ENCODE results near the gene RBMS1. TPM values are rescaled to one million over a fixed set of nuclear protein-coding genes. Genes with fewer than 3 reads are reported as not detected.

RBMS1 gene
- total RNA-seq, 2 donors from 2014 or later, result 18.8 to 22.8 TPM

DNA sequence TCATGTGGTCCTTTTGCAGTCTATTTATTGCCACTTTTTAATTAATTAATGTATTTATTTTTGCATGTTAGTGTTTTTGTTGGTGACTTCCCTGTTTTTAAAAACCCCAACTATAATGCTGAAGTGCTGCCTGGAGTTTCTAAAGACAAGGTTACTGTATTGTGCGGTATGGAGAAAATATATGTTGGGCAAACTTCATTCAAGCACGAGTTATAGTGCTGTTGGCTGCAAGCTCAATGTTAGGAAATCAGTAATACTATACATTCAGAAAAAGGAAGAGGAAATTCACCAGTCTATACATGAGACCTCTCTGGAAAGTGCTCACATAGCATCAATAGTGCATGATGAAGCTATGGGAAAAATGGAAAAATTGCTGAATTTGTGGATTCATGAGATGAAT lies 15.4 kb upstream of the RBMS1 start:
- H3K9me3 ChIP-seq, result no peaks in the 10 kb centered on the region
- no peaks in the 10 kb centered on the region for H3K27me3 ChIP-seq (replicated peaks; ENCODE audit: insufficient read depth)
- TF ChIP-seq POLR2A (IDR thresholded peaks at IDR 0.05), result no peak
- TF ChIP-seq, protein P1, sequence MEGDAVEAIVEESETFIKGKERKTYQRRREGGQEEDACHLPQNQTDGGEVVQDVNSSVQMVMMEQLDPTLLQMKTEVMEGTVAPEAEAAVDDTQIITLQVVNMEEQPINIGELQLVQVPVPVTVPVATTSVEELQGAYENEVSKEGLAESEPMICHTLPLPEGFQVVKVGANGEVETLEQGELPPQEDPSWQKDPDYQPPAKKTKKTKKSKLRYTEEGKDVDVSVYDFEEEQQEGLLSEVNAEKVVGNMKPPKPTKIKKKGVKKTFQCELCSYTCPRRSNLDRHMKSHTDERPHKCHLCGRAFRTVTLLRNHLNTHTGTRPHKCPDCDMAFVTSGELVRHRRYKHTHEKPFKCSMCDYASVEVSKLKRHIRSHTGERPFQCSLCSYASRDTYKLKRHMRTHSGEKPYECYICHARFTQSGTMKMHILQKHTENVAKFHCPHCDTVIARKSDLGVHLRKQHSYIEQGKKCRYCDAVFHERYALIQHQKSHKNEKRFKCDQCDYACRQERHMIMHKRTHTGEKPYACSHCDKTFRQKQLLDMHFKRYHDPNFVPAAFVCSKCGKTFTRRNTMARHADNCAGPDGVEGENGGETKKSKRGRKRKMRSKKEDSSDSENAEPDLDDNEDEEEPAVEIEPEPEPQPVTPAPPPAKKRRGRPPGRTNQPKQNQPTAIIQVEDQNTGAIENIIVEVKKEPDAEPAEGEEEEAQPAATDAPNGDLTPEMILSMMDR (IDR thresholded peaks at IDR 0.05), result no peak
- TF ChIP-seq POLR2AphosphoS5 (IDR thresholded peaks at IDR 0.05), result no peak
- no peaks in the 10 kb centered on the region for H3K36me3 ChIP-seq
- no peak overlapping the region for H3K4me3 ChIP-seq
- intact Hi-C loops (cut with DNase I), result no loop called here
- WGBS, result 97% methylated on average over 2 of the region's 2 CpGs
- DNase-seq (ENCODE audit: low spot score), result no peak
- no peaks in the 10 kb centered on the region for H3K4me1 ChIP-seq (replicated peaks)
- H3K27ac ChIP-seq, result no peak overlapping the region

DNA sequence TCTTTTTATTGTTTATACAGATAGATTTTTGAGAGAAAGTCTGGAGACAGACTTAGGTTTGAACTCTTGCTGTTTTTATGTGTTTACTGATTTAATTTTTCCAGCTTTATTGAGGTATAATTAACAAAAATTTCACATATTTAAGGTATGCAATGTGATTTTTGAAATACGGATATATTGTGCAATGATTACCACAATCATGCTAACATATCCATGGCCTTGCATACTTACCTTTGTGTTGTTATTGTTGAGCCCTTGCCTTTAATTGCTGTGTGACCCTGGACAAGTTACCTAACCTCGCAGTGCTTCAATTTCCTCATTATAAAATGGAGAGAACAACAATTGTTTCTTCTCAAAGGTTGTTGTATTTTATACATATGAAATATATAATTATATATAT lies 13.9 kb upstream of the RBMS1 start:
- 93% methylated on average over 2 of the region's 2 CpGs for WGBS
- no peaks in the 10 kb centered on the region for H3K4me1 ChIP-seq (replicated peaks)
- intact Hi-C loops (cut with DNase I), result no loop called here
- no peaks in the 10 kb centered on the region for H3K36me3 ChIP-seq
- no peaks in the 10 kb centered on the region for H3K27me3 ChIP-seq (replicated peaks; ENCODE audit: insufficient read depth)
- H3K27ac ChIP-seq, result no peak overlapping the region
- no peak for TF ChIP-seq POLR2A (IDR thresholded peaks at IDR 0.05)
- no peak for TF ChIP-seq POLR2AphosphoS5 (IDR thresholded peaks at IDR 0.05)
- TF ChIP-seq, protein P1 (IDR thresholded peaks at IDR 0.05), result no peak
- no peaks in the 10 kb centered on the region for H3K9me3 ChIP-seq
- DNase-seq (ENCODE audit: low spot score), result no peak
- H3K4me3 ChIP-seq, result no peak overlapping the region

DNA sequence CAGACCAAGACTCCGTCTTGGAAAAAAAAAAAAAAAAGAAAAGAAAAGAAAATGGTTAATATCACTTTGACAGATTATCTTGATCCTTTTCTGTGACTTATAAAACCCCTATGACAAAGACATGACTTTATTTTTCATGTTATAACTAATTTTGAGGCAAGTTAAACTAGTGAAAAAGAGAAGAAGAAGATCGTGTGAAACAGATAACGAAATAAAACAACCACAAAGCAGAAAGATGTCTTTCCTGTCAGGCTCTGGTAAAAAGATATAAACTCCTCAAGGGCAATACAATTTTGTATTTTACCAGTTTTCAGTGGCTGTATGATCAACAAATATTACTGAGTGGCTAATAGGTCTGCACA lies 13.4 kb upstream of the RBMS1 start:
- TF ChIP-seq, protein P1 (IDR thresholded peaks at IDR 0.05), result no peak
- TF ChIP-seq POLR2A (IDR thresholded peaks at IDR 0.05) (no peak), POLR2AphosphoS5 (IDR thresholded peaks at IDR 0.05) (no peak)
- intact Hi-C loops (cut with DNase I), result no loop called here
- H3K4me3 ChIP-seq, result no peak overlapping the region

DNA sequence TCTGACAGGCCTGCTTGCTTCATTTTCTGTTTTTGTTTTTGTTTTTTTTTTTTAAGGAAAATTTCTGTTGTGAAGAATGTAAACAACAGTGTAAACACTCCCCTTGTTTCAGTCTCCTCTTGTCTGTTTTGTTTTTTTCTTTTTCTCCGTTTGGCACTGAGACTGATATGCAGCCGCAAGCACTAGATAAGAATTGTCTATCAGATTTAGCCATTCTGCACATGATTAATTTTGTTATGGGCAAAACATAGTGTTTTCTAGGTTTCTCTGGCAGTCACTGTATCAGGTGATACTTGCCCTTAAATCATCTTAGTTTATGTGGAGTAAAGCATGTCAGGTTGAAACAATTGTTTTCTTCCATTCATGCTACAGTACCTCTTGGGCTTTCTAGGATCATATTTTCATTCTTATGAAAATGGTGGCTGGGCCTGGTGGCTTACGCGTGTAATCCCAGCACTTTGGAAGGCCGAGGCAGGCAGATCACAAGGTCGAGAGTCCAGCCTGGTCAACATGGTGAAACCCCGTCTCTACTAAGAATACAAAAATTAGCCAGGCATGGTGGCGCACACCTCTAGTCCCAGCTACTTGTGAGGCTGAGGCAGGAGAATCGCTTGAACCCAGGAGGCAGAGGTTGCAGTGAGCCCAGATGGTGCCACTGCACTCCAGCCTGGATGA lies 12.9 kb upstream of the RBMS1 start:
- Histone ChIP-seq H3K9me3 (no peaks in the 10 kb centered on the region), H3K4me3 (no peak overlapping the region), H3K4me1 (replicated peaks) (no peaks in the 10 kb centered on the region), H3K27ac (no peak overlapping the region), H3K27me3 (replicated peaks; ENCODE audit: insufficient read depth) (no peaks in the 10 kb centered on the region), H3K36me3 (no peaks in the 10 kb centered on the region)
- TF ChIP-seq POLR2AphosphoS5 (IDR thresholded peaks at IDR 0.05), result no peak
- TF ChIP-seq, protein P1 (IDR thresholded peaks at IDR 0.05), result no peak
- no peak for TF ChIP-seq POLR2A (IDR thresholded peaks at IDR 0.05)
- no peak for DNase-seq (ENCODE audit: low spot score)
- 95% methylated on average over 9 of the region's 9 CpGs for WGBS
- intact Hi-C loops (cut with DNase I), result no loop called here

More for the DNA sequence above, 13.4 kb upstream of the RBMS1 start:
- Histone ChIP-seq H3K36me3 (no peaks in the 10 kb centered on the region), H3K27me3 (replicated peaks; ENCODE audit: insufficient read depth) (no peaks in the 10 kb centered on the region), H3K27ac (no peak overlapping the region), H3K4me1 (replicated peaks) (no peaks in the 10 kb centered on the region), H3K9me3 (no peaks in the 10 kb centered on the region)
- DNase-seq (ENCODE audit: low spot score), result no peak
- WGBS, result 89% methylated on average over 3 of the region's 3 CpGs

DNA sequence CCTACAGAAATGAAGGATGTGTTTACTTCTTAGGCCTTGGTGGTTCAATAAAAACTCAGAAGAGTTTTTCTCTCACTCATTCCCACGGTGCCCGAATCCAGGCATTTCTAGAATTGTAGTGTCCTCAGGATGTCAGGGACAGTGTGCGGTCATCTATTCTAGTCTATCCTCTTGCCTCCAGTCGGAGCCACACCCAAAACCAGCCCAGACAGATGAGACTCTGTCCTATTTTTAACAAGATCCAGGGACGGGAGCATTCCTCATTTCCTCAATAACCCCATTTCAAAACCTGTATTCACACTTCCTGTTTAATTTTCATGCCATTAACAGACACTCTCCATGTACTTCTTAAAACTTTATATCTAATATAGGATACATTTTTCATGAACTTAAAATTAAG lies 11.6 kb upstream of the RBMS1 start:
- Histone ChIP-seq H3K4me3 (no peak overlapping the region), H3K9me3 (no peaks in the 10 kb centered on the region), H3K36me3 (no peaks in the 10 kb centered on the region), H3K27me3 (replicated peaks; ENCODE audit: insufficient read depth) (no peaks in the 10 kb centered on the region), H3K27ac (no peak overlapping the region), H3K4me1 (replicated peaks) (no peaks in the 10 kb centered on the region)
- TF ChIP-seq POLR2AphosphoS5 (IDR thresholded peaks at IDR 0.05), result no peak
- TF ChIP-seq, protein P1 (IDR thresholded peaks at IDR 0.05), result no peak
- no peak for TF ChIP-seq POLR2A (IDR thresholded peaks at IDR 0.05)
- 80% methylated on average over 5 of the region's 5 CpGs for WGBS
- intact Hi-C loops (cut with DNase I), result no loop called here
- DNase-seq (ENCODE audit: low spot score), result no peak
